Fibroblast of the aortic adventitia (primary cell): ENCODE data around the gene SMPD4. TPM values are rescaled to one million over a fixed set of nuclear protein-coding genes. Genes with fewer than 3 reads are reported as not detected.
"Not testable (repeated sequence)": the region's sequence is repeated elsewhere in the genome, so short reads cannot be mapped to it uniquely, and the experiment has no call there.

Experiments
- DNase-seq: peaks from one replicate; pipeline ENCODE4 v3.0.0-alpha.2; 2010; ENCODE audit warnings: low read depth
- H3K4me3 ChIP-seq: 2 replicates; pipeline ENCODE4 v1.5.1; 2011; ENCODE audit warnings: low read depth, mild to moderate bottlenecking, control low read depth, low read length, moderate library complexity
- CTCF ChIP-seq: IDR thresholded peaks from 2 replicates; pipeline ENCODE4 v1.5.1; 2011; ENCODE audit warnings: mild to moderate bottlenecking, low read length, control low read depth, inconsistent platforms; ENCODE audit not compliant: insufficient read depth
- total RNA-seq: library from RNA; depleted of rRNA; stranded (reverse); fragments of >200 nt; gene quantifications from 2 replicates; pipeline ENCODE4 v1.2.3, GENCODE V29; 2012; ENCODE audit warnings: low replicate concordance

The SMPD4 gene
- total RNA-seq, 1 donor, result 22.5 TPM

GRCh38 chr2:130183512-130184373 is 2.3 kb upstream of the SMPD4 start:
- peak; percentile 47 for DNase-seq
- TF ChIP-seq CTCF, result no peak
- H3K4me3 ChIP-seq, result peak overlapping the region; percentile 66

GRCh38 chr2:130182826-130183511 is 1.6 kb upstream of the SMPD4 start:
- not testable (repeated sequence) for DNase-seq
- peak overlapping the region; percentile 66 for H3K4me3 ChIP-seq

GRCh38 chr2:130181880-130182682 is 679 bp upstream of the SMPD4 start, which contains the start of gene MZT2B:
Gene MZT2B, plus strand, starts transcription at chr2:130182262. Its CDS starts 21 bp downstream, at chr2:130182283.
- TF ChIP-seq CTCF, result peak; percentile 69
- DNase-seq, result peak; percentile 79
- peak within 1 kb of the TSS; percentile 93 for H3K4me3 ChIP-seq

DNA sequence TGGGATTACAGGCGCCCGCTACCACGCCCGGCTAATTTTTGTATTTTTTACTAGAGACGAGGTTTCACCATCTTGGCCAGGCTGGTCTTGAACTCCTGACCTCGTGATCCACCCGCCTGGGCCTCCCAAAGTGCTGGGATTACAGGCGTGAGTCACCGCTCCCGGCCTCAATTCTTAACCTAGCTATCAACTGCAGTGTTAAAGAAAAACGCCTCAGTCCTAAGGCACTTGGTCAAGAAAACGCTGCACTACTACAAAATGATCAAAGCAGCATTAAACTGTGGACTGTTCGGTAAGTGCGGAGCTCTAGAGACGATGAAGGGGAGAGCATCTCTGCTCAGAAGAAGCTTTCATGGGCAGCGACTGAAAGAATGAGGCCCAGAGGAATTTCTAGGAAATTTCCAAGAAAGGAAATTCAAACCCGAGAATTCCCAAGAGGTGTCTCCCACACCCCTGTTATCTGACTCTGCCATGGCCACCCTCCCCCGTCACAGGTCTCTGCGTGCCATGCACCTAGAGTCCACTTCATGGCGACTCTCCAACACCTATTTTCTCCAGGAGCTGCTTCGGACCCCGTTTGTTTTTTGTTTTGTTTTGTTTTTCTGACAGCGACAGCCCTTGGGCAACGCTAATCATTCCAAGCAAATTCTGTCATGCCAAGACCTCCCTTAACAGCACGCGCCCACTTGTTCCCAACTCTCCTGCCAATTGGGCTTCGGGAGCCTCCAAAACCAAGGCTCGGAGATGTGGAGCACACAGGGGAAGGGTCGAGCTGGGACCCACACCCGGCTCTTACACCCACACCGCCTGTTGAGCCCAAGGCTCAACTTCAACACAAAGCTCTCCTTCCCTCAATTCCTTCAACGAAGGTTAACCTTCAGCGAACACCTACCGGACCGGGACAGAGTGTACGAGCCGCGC is 738 bp downstream of the SMPD4 start:
- H3K4me3 ChIP-seq, result peak overlapping the region; percentile 93
- peak; percentile 4 for DNase-seq

GRCh38 chr2:130174866-130175265 is 6.5 kb downstream of the SMPD4 start:
- not testable (repeated sequence) for DNase-seq, H3K4me3 ChIP-seq

DNA sequence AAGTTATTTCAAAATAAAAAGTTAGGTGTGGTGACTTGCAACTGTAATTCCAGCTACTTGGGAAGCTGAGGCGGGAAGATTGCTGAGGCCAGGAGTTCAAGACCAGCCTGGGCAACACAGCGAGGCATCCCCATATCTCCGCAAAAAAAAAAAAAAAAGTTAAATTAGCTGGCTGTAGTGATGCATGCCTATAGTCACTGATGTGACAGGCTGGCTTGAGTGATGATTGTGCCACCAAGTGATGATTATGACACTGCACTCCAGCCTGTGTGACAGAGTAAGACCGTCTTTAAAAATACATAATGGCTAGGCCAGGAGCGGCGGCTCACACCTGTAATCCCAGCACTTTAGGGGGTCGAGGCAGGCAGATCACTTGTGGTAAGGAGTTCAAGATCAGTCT is 11.5 kb downstream of the SMPD4 start:
- TF ChIP-seq CTCF, result no peak
- no peak overlapping the region for H3K4me3 ChIP-seq
- no peak for DNase-seq

DNA sequence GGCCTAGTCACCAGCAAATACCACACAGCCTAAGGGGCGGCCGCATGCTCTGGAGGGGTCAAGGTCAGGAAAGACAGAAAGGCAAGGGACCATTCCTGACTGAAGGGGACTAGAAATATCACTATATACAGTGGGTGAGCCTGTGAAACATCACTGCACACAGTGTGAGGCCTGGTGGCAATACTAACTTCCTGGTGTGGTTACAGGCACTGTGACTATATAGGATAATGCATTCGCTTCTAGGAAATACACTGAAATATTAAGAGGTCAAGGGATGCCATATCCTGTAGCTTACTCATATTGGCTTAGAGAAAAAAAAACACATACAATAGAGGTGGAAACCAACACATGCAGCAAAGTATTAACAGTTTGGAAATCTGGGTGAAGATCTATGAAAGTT is 12.2 kb downstream of the SMPD4 start:
- DNase-seq, H3K4me3 ChIP-seq: not testable (repeated sequence)

- not testable (repeated sequence) for DNase-seq, H3K4me3 ChIP-seq
Measured at GRCh38 chr2:130166611-130167010, 14.8 kb downstream of the SMPD4 start.
